ENCODE measurements around the gene HSBP1L1.

GRCh38 chr18:79949697-79950487 is 14.6 kb upstream of the HSBP1L1 start:
- TF ChIP-seq CTCF (conservative IDR thresholded peaks at IDR 0.05; ENCODE audit: low read depth, low read length), result no peak
- no peak for TF ChIP-seq EZH2phosphoT487 (IDR thresholded peaks at IDR 0.05; ENCODE audit: borderline replicate concordance, low read length)

Measured in PC-3 (cell line).